ENCODE measurements around the gene PKD2.

Gene PKD2

GRCh38 chr4:88001871-88002270 is 5.6 kb upstream of the PKD2 start:
- no peak for TF ChIP-seq ESRRG (CRISPR knock-in tag; IDR thresholded peaks at IDR 0.05)
- TF ChIP-seq PATZ1 (CRISPR knock-in tag; IDR thresholded peaks at IDR 0.05; ENCODE audit: borderline replicate concordance), result no peak
- TF ChIP-seq ZFP30 (CRISPR knock-in tag; IDR thresholded peaks at IDR 0.05), result no peak
- no peak for TF ChIP-seq RARB (CRISPR knock-in tag; IDR thresholded peaks at IDR 0.05)
- TF ChIP-seq ZNF8 (CRISPR knock-in tag; IDR thresholded peaks at IDR 0.05), result no peak
- no peak for TF ChIP-seq CSRNP3 (CRISPR knock-in tag; IDR thresholded peaks at IDR 0.05)
- no peak for TF ChIP-seq TCF4 (CRISPR knock-in tag; IDR thresholded peaks at IDR 0.05; ENCODE audit: borderline replicate concordance)
- no peak for TF ChIP-seq ARNTL (CRISPR knock-in tag; IDR thresholded peaks at IDR 0.05; ENCODE audit: borderline replicate concordance, low read depth)
- TF ChIP-seq TSHZ2 (CRISPR knock-in tag; IDR thresholded peaks at IDR 0.05), result no peak
- TF ChIP-seq ZC3H10 (CRISPR knock-in tag; IDR thresholded peaks at IDR 0.05), result no peak
- TF ChIP-seq OSR1 (CRISPR knock-in tag; IDR thresholded peaks at IDR 0.05), result no peak
- TF ChIP-seq CSDC2 (CRISPR knock-in tag; IDR thresholded peaks at IDR 0.05), result no peak
- no peak for TF ChIP-seq PPARA (CRISPR knock-in tag; IDR thresholded peaks at IDR 0.05; ENCODE audit: borderline replicate concordance)
- no peak for TF ChIP-seq ZNF565 (CRISPR knock-in tag; conservative IDR thresholded peaks at IDR 0.05; ENCODE audit: low read depth)
- no peak for TF ChIP-seq BACH2 (CRISPR knock-in tag; IDR thresholded peaks at IDR 0.05; ENCODE audit: borderline replicate concordance)
- no peak for TF ChIP-seq GLIS3 (CRISPR knock-in tag; IDR thresholded peaks at IDR 0.05)
- no peak for ATAC-seq

GRCh38 chr4:88002786-88003185 is 4.6 kb upstream of the PKD2 start:
- no peak for ATAC-seq
- no peak for TF ChIP-seq ZNF8 (CRISPR knock-in tag; IDR thresholded peaks at IDR 0.05)
- TF ChIP-seq RARB (CRISPR knock-in tag; IDR thresholded peaks at IDR 0.05), result no peak
- no peak for TF ChIP-seq TCF4 (CRISPR knock-in tag; IDR thresholded peaks at IDR 0.05; ENCODE audit: borderline replicate concordance)
- TF ChIP-seq POU6F1 (CRISPR knock-in tag; IDR thresholded peaks at IDR 0.05; ENCODE audit: borderline replicate concordance, low read depth), result no peak
- no peak for TF ChIP-seq PATZ1 (CRISPR knock-in tag; IDR thresholded peaks at IDR 0.05; ENCODE audit: borderline replicate concordance)
- no peak for TF ChIP-seq SNAI2 (CRISPR knock-in tag; IDR thresholded peaks at IDR 0.05)
- no peak for TF ChIP-seq ZNF70 (CRISPR knock-in tag; IDR thresholded peaks at IDR 0.05)
- TF ChIP-seq CREB5 (CRISPR knock-in tag; IDR thresholded peaks at IDR 0.05; ENCODE audit: low read depth), result no peak
- TF ChIP-seq GLIS3 (CRISPR knock-in tag; IDR thresholded peaks at IDR 0.05), result no peak
- TF ChIP-seq OSR1 (CRISPR knock-in tag; IDR thresholded peaks at IDR 0.05), result no peak
